HepG2 (cell line): Measurements from ENCODE around the gene LST1. TPM values are rescaled to one million over a fixed set of nuclear protein-coding genes. Genes with fewer than 3 reads are reported as not detected.

Experiments
- ATF6 ChIP-seq: sonication (generic); formaldehyde crosslinking; conservative IDR thresholded peaks from 2 replicates; pipeline ENCODE4 v1.4.0; 2020; ENCODE audit warnings: missing genetic modification reagents
- ATRX ChIP-seq: sonication (generic); formaldehyde crosslinking; IDR thresholded peaks from 2 replicates; pipeline ENCODE4 v1.4.0; 2020; ENCODE audit warnings: missing genetic modification reagents, borderline replicate concordance
- CC2D1A ChIP-seq: sonication (generic); formaldehyde crosslinking; IDR thresholded peaks from 2 replicates; pipeline ENCODE4 v1.8.1; 2023; ENCODE audit warnings: mild to moderate bottlenecking, missing genetic modification reagents
- FOXM1 ChIP-seq: sonication (generic); formaldehyde crosslinking; IDR thresholded peaks from 2 replicates; pipeline ENCODE4 v1.5.0; 2020; ENCODE audit warnings: missing genetic modification reagents
- JUN ChIP-seq: sonication (generic); formaldehyde crosslinking; IDR thresholded peaks from 2 replicates; pipeline ENCODE4 v1.4.0; 2020; ENCODE audit warnings: mild to moderate bottlenecking, missing genetic modification reagents
- MYNN ChIP-seq: sonication (generic); formaldehyde crosslinking; IDR thresholded peaks from 2 replicates; pipeline ENCODE4 v1.4.0; 2020; ENCODE audit warnings: mild to moderate bottlenecking, low read depth, missing genetic modification reagents
- PRPF4 ChIP-seq: fragments of 200-400 bp; formaldehyde crosslinking; IDR thresholded peaks from 2 replicates; pipeline ENCODE4 v1.6.1; 2016; ENCODE audit warnings: low read length, low read depth; ENCODE audit not compliant: poor library complexity, severe bottlenecking
- SETDB1 ChIP-seq: sonication (generic); formaldehyde crosslinking; IDR thresholded peaks from 2 replicates; pipeline ENCODE4 v1.5.1; 2020; ENCODE audit warnings: missing genetic modification reagents, mild to moderate bottlenecking, borderline replicate concordance
- TARDBP ChIP-seq: sonication (generic); formaldehyde crosslinking; IDR thresholded peaks from 2 replicates; pipeline ENCODE4 v1.8.0; 2022; ENCODE audit warnings: mild to moderate bottlenecking, missing genetic modification reagents
- TCF7 ChIP-seq: sonication (generic); IDR thresholded peaks from 2 replicates; pipeline ENCODE4 v1.6.1; 2016; ENCODE audit warnings: antibody characterized with exemption, low read depth
- ZBTB26 ChIP-seq: IDR thresholded peaks from 2 replicates; pipeline ENCODE4 v1.6.1; 2016; ENCODE audit warnings: missing compliant biosample characterization, missing genetic modification reagents, borderline replicate concordance
- ZIK1 ChIP-seq: sonication (generic); formaldehyde crosslinking; IDR thresholded peaks from 2 replicates; pipeline ENCODE4 v1.5.0; 2020; ENCODE audit warnings: mild to moderate bottlenecking, low read depth, missing genetic modification reagents, borderline replicate concordance
- ZNF10 ChIP-seq: sonication (generic); formaldehyde crosslinking; IDR thresholded peaks from 2 replicates; pipeline ENCODE4 v1.4.0; 2020; ENCODE audit warnings: mild to moderate bottlenecking, low read depth, missing genetic modification reagents, borderline replicate concordance
- ZNF136 ChIP-seq: sonication (generic); formaldehyde crosslinking; IDR thresholded peaks from 2 replicates; pipeline ENCODE4 v1.8.1; 2022; ENCODE audit warnings: low read depth, mild to moderate bottlenecking, moderate library complexity, missing genetic modification reagents
- ZNF451 ChIP-seq: sonication (generic); formaldehyde crosslinking; IDR thresholded peaks from 2 replicates; pipeline ENCODE4 v1.5.0; 2020; ENCODE audit warnings: mild to moderate bottlenecking, missing genetic modification reagents
- ZNF512B ChIP-seq: sonication (generic); formaldehyde crosslinking; IDR thresholded peaks from 2 replicates; pipeline ENCODE4 v1.5.1; 2020; ENCODE audit warnings: missing genetic modification reagents, mild to moderate bottlenecking, borderline replicate concordance
- ZNF557 ChIP-seq: sonication (generic); formaldehyde crosslinking; IDR thresholded peaks from 2 replicates; pipeline ENCODE4 v1.4.0; 2020; ENCODE audit warnings: missing genetic modification reagents
- polyA plus RNA-seq, 8 experiments: library from polyadenylated mRNA; depleted of rRNA in 3 of 8; stranded (reverse) in 7 of 8; unstranded in 1 of 8; fragments of >200 nt; fragmentation: Illumina TruSeq in 4 of 8; extraction: Trizol in 4 of 8; gene quantifications; 2 replicates each; pipeline versions ENCODE4 v1.2.1 to v1.2.3, GENCODE V29; 2011 to 2016; ENCODE audit warnings: low read depth in 4 of 8, missing spikeins in 1 of 8, mixed read lengths in 1 of 8; ENCODE audit not compliant: insufficient read depth in 1 of 8
- total RNA-seq, 5 experiments: library from RNA; depleted of rRNA; stranded (reverse); fragments of >200 nt; fragmentation: Illumina TruSeq; extraction: Trizol; gene quantifications; 2 replicates each; pipeline ENCODE4 v1.2.3, GENCODE V29; 2016; ENCODE audit warnings: low read depth in 1 of 5
- TF ChIP-seq, protein P1 (sequence below): sonication (generic); formaldehyde crosslinking; IDR thresholded peaks from 2 replicates; pipeline ENCODE4 v1.5.0; 2020; ENCODE audit warnings: mild to moderate bottlenecking, missing genetic modification reagents
- TF ChIP-seq, protein P2 (sequence below): sonication (generic); formaldehyde crosslinking; IDR thresholded peaks from 2 replicates; pipeline ENCODE4 v1.5.0; 2020; ENCODE audit warnings: missing genetic modification reagents

LST1 gene
- total and polyA plus RNA-seq, 2 of the 13 experiments (the other 11 are each of a cell fraction or from before 2014, with no cell fraction given): not detected

DNA sequence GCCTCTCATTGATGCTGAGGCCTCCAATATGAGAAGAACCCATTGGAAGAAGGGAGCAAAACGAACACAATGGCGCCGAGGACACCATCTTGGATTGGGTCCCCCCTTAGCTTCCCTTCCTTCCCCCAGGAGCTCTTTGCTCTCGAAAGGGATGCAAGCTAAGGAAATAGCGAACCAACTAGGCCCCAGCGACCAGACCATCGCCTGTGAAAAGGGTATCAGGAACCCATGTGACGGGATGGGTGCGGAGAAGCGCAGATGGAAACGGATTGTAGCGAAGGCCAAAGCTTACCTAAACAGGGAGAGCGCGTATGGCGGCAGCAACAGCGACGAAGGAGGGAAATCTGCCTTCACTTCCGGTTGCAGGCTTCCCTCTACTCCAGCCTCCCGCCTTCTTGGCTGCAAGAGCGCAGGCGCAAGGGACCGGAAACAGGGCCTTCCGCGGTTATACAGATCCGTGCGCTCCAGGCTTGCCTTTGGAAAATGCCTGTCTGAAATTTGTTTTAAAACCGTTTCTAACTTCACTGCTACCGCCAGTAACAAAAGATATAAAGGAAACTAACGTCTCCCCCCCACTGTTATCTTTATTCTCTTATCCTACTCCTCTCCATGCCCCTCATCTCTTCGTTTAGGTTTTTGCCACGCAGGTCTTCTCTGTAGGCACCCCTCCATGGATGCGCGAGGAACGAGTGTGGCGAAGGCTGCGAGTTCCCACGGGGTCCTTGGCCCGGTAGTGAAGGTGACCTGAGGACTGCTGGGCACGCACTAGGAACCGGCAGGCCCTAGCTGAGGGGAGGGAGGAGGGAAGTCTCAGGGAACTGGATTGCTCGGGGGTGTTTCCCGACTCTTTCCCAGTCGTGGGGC, 44.2 kb upstream of the LST1 start, which contains the start of gene DDX39B (continued):
- TF ChIP-seq, protein P1, sequence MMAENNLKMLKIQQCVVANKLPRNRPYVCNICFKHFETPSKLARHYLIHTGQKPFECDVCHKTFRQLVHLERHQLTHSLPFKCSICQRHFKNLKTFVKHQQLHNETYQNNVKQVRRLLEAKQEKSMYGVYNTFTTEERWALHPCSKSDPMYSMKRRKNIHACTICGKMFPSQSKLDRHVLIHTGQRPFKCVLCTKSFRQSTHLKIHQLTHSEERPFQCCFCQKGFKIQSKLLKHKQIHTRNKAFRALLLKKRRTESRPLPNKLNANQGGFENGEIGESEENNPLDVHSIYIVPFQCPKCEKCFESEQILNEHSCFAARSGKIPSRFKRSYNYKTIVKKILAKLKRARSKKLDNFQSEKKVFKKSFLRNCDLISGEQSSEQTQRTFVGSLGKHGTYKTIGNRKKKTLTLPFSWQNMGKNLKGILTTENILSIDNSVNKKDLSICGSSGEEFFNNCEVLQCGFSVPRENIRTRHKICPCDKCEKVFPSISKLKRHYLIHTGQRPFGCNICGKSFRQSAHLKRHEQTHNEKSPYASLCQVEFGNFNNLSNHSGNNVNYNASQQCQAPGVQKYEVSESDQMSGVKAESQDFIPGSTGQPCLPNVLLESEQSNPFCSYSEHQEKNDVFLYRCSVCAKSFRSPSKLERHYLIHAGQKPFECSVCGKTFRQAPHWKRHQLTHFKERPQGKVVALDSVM (CRISPR knock-in tag): no peak
- peak; percentile 95; the same call in 1 of the 2 replicates for TF ChIP-seq ZNF512B (CRISPR knock-in tag)
- TF ChIP-seq JUN (CRISPR knock-in tag): no peak
- TF ChIP-seq CC2D1A (CRISPR knock-in tag): peak; percentile 89; the same call in 1 of the 2 replicates
- TF ChIP-seq PRPF4: no peak
- TF ChIP-seq ZNF557 (CRISPR knock-in tag): peak; percentile 93
- TF ChIP-seq FOXM1: peak; percentile 28; the same call in 1 of the 2 replicates
- peak; percentile 94 for TF ChIP-seq ZIK1 (CRISPR knock-in tag)
- no peak for TF ChIP-seq ZNF10
- peak; percentile 58 for TF ChIP-seq TARDBP
- TF ChIP-seq SETDB1 (CRISPR knock-in tag): no peak
- peak; percentile 85; the same call in 1 of the 2 replicates for TF ChIP-seq ZBTB26
- TF ChIP-seq ATF6 (CRISPR knock-in tag): peak; percentile 43; the same call in 1 of the 2 replicates
- no peak for TF ChIP-seq TCF7
- TF ChIP-seq, protein P2, sequence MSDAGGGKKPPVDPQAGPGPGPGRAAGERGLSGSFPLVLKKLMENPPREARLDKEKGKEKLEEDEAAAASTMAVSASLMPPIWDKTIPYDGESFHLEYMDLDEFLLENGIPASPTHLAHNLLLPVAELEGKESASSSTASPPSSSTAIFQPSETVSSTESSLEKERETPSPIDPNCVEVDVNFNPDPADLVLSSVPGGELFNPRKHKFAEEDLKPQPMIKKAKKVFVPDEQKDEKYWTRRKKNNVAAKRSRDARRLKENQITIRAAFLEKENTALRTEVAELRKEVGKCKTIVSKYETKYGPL (CRISPR knock-in tag): peak; percentile 14; the same call in 1 of the 2 replicates
- no peak for TF ChIP-seq ATRX (CRISPR knock-in tag)
- TF ChIP-seq ZNF451: peak; percentile 29
- TF ChIP-seq ZNF136 (CRISPR knock-in tag): peak; percentile 61; the same call in 1 of the 2 replicates
- 0 out of 2 replicates have a peak, but pooled peaks have one; percentile 25 for TF ChIP-seq MYNN (CRISPR knock-in tag)
